HG03469 (cell line): ENCODE results near the gene PHACTR4.
"Not testable (repeated sequence)": the region's sequence is repeated elsewhere in the genome, so short reads cannot be mapped to it uniquely, and the experiment has no call there.

Experiments
- ATAC-seq: cut with Tn5 transposase; IDR thresholded peaks from one replicate; pipeline ENCODE4 v1.9.1; 2021; ENCODE audit warnings: mild to moderate bottlenecking, moderate library complexity, moderate number of reproducible peaks; ENCODE audit not compliant: unreplicated experiment

The PHACTR4 gene

GRCh38 chr1:28370239-28371009, 884 bp downstream of the PHACTR4 start:
- peak; percentile 4 for ATAC-seq

GRCh38 chr1:28371010-28371377, 1.5 kb downstream of the PHACTR4 start:
- ATAC-seq, result no peak

- not testable (repeated sequence) for ATAC-seq
These were observed 3.9 kb downstream of the PHACTR4 start for GRCh38 chr1:28373450-28373849.

GRCh38 chr1:28374297-28374696, 4.8 kb downstream of the PHACTR4 start:
- no peak for ATAC-seq

- not testable (repeated sequence) for ATAC-seq
These were observed 6.1 kb downstream of the PHACTR4 start for GRCh38 chr1:28375598-28375997.

GRCh38 chr1:28376195-28376594, 6.7 kb downstream of the PHACTR4 start:
- ATAC-seq, result not testable (repeated sequence)

- ATAC-seq, result no peak
These were observed 9.4 kb downstream of the PHACTR4 start for GRCh38 chr1:28378906-28379305.

GRCh38 chr1:28380394-28380793, 10.9 kb downstream of the PHACTR4 start:
- no peak for ATAC-seq

- not testable (repeated sequence) for ATAC-seq
These were observed 14.2 kb downstream of the PHACTR4 start for GRCh38 chr1:28383785-28384184.

GRCh38 chr1:28392027-28392652, 22.6 kb downstream of the PHACTR4 start:
- ATAC-seq, result no peak

GRCh38 chr1:28394136-28394535, 24.6 kb downstream of the PHACTR4 start:
- no peak for ATAC-seq

GRCh38 chr1:28395181-28395580, 25.6 kb downstream of the PHACTR4 start:
- ATAC-seq, result no peak

GRCh38 chr1:28401760-28402159, 32.2 kb downstream of the PHACTR4 start:
- ATAC-seq, result no peak

GRCh38 chr1:28409090-28409489, 39.5 kb downstream of the PHACTR4 start:
- no peak for ATAC-seq

- no peak for ATAC-seq
These were observed 42.1 kb downstream of the PHACTR4 start for GRCh38 chr1:28411656-28412055.

- ATAC-seq, result no peak
These were observed 43.2 kb downstream of the PHACTR4 start for GRCh38 chr1:28412731-28413130.

- ATAC-seq, result no peak
These were observed 47.1 kb downstream of the PHACTR4 start for GRCh38 chr1:28416509-28417194.

- no peak for ATAC-seq
These were observed 47.9 kb downstream of the PHACTR4 start for GRCh38 chr1:28417441-28417922.

- no peak for ATAC-seq
These were observed 48.5 kb downstream of the PHACTR4 start for GRCh38 chr1:28417926-28418637.

- no peak for ATAC-seq
These were observed 52.2 kb downstream of the PHACTR4 start for GRCh38 chr1:28421744-28422143.

GRCh38 chr1:28426831-28427230, 57.3 kb downstream of the PHACTR4 start:
- no peak for ATAC-seq
